ENCODE data around the gene ADCY1. TPM values are rescaled to one million over a fixed set of nuclear protein-coding genes. Genes with fewer than 3 reads are reported as not detected.
"Not testable (repeated sequence)": the region's sequence is repeated elsewhere in the genome, so short reads cannot be mapped to it uniquely, and the experiment has no call there.

Gene ADCY1
- total and polyA plus RNA-seq, 2 donors = 0.27 to 0.38 TPM

GRCh38 chr7:45720989-45721388 lies 146.8 kb downstream of the ADCY1 start:
- no peak overlapping the region for H3K27ac ChIP-seq (ENCODE audit: low read depth in 1 of 2, low read length in 1 of 2)
- no peak for DNase-seq (ENCODE audit: low read depth in 6 of 9, low spot score in 9 of 9)
- H3K27me3 ChIP-seq (ENCODE audit: control insufficient read depth in 2 of 2, insufficient read depth in 1 of 2, low read length in 1 of 2) = no peaks in the 10 kb centered on the region
- H3K36me3 ChIP-seq (ENCODE audit: control insufficient read depth in 2 of 2, insufficient read depth in 2 of 2, low read length in 1 of 2) = peaks cover 15 to 16% of the 10 kb centered on the region in 2 donors
- no peaks in the 10 kb centered on the region for H3K4me1 ChIP-seq (ENCODE audit: control insufficient read depth in 2 of 2, insufficient read depth in 2 of 2, low read length in 2 of 2)
- no peak overlapping the region for H3K4me3 ChIP-seq (ENCODE audit: low read length in 2 of 2)
- WGBS = 98% methylated on average over 3 of the region's 3 CpGs
- no peaks in the 10 kb centered on the region for H3K9me3 ChIP-seq (ENCODE audit: control insufficient read depth in 2 of 2, insufficient read depth in 1 of 2, low read length in 1 of 2)

- Histone ChIP-seq H3K27ac (ENCODE audit: low read depth in 1 of 2, low read length in 1 of 2) (no peak overlapping the region), H3K4me3 (ENCODE audit: low read length in 2 of 2) (no peak overlapping the region), H3K36me3 (ENCODE audit: control insufficient read depth in 2 of 2, insufficient read depth in 2 of 2, low read length in 1 of 2) (peaks cover 22% of the 10 kb centered on the region in 2 donors), H3K4me1 (ENCODE audit: control insufficient read depth in 2 of 2, insufficient read depth in 2 of 2, low read length in 2 of 2) (no peaks in the 10 kb centered on the region), H3K27me3 (ENCODE audit: control insufficient read depth in 2 of 2, insufficient read depth in 1 of 2, low read length in 1 of 2) (no peaks in the 10 kb centered on the region), H3K9me3 (ENCODE audit: control insufficient read depth in 2 of 2, insufficient read depth in 1 of 2, low read length in 1 of 2) (peaks cover 2 to 7% of the 10 kb centered on the region in 2 donors)
- WGBS = 96% methylated on average over 22 of the region's 22 CpGs
- no peak for DNase-seq (ENCODE audit: low read depth in 6 of 9, low spot score in 9 of 9)
Observed at GRCh38 chr7:45721686-45722598, 147.8 kb downstream of the ADCY1 start.

- not testable (repeated sequence) for H3K4me1 ChIP-seq (ENCODE audit: control insufficient read depth in 2 of 2, insufficient read depth in 2 of 2, low read length in 2 of 2); DNase-seq (ENCODE audit: low read depth in 6 of 9, low spot score in 9 of 9); H3K4me3 ChIP-seq (ENCODE audit: low read length in 2 of 2); H3K27ac ChIP-seq (ENCODE audit: low read depth in 1 of 2, low read length in 1 of 2); H3K9me3 ChIP-seq (ENCODE audit: control insufficient read depth in 2 of 2, insufficient read depth in 1 of 2, low read length in 1 of 2); H3K27me3 ChIP-seq (ENCODE audit: control insufficient read depth in 2 of 2, insufficient read depth in 1 of 2, low read length in 1 of 2)
- peaks cover 24 to 30% of the 10 kb centered on the region in 2 donors for H3K36me3 ChIP-seq (ENCODE audit: control insufficient read depth in 2 of 2, insufficient read depth in 2 of 2, low read length in 1 of 2)
- WGBS = 95% methylated on average over 2 of the region's 2 CpGs
Observed at GRCh38 chr7:45725231-45725630, 151.1 kb downstream of the ADCY1 start.

- WGBS = over 99% methylated on average over 29 of the region's 29 CpGs
- H3K27ac ChIP-seq (ENCODE audit: low read depth in 1 of 2, low read length in 1 of 2) = no peak overlapping the region
- H3K4me3 ChIP-seq (ENCODE audit: low read length in 2 of 2) = no peak overlapping the region
- peaks cover 4 to 9% of the 10 kb centered on the region in 2 donors for H3K9me3 ChIP-seq (ENCODE audit: control insufficient read depth in 2 of 2, insufficient read depth in 1 of 2, low read length in 1 of 2)
- H3K27me3 ChIP-seq (ENCODE audit: control insufficient read depth in 2 of 2, insufficient read depth in 1 of 2, low read length in 1 of 2) = no peaks in the 10 kb centered on the region
- DNase-seq (ENCODE audit: low read depth in 6 of 9, low spot score in 9 of 9) = no peak
- no peaks in the 10 kb centered on the region for H3K4me1 ChIP-seq (ENCODE audit: control insufficient read depth in 2 of 2, insufficient read depth in 2 of 2, low read length in 2 of 2)
- peaks cover 24 to 30% of the 10 kb centered on the region in 2 donors for H3K36me3 ChIP-seq (ENCODE audit: control insufficient read depth in 2 of 2, insufficient read depth in 2 of 2, low read length in 1 of 2)
Observed at GRCh38 chr7:45726883-45727282, 152.7 kb downstream of the ADCY1 start.

GRCh38 chr7:45731692-45732443 lies 157.7 kb downstream of the ADCY1 start:
- H3K9me3 ChIP-seq (ENCODE audit: control insufficient read depth in 2 of 2, insufficient read depth in 1 of 2, low read length in 1 of 2); DNase-seq (ENCODE audit: low read depth in 6 of 9, low spot score in 9 of 9); H3K27ac ChIP-seq (ENCODE audit: low read depth in 1 of 2, low read length in 1 of 2); H3K36me3 ChIP-seq (ENCODE audit: control insufficient read depth in 2 of 2, insufficient read depth in 2 of 2, low read length in 1 of 2); H3K27me3 ChIP-seq (ENCODE audit: control insufficient read depth in 2 of 2, insufficient read depth in 1 of 2, low read length in 1 of 2); H3K4me1 ChIP-seq (ENCODE audit: control insufficient read depth in 2 of 2, insufficient read depth in 2 of 2, low read length in 2 of 2); H3K4me3 ChIP-seq (ENCODE audit: low read length in 2 of 2): not testable (repeated sequence)
- WGBS = 97% methylated on average over 5 of the region's 5 CpGs

- H3K4me3 ChIP-seq (ENCODE audit: low read length in 2 of 2); H3K9me3 ChIP-seq (ENCODE audit: control insufficient read depth in 2 of 2, insufficient read depth in 1 of 2, low read length in 1 of 2); DNase-seq (ENCODE audit: low read depth in 6 of 9, low spot score in 9 of 9); H3K36me3 ChIP-seq (ENCODE audit: control insufficient read depth in 2 of 2, insufficient read depth in 2 of 2, low read length in 1 of 2); H3K4me1 ChIP-seq (ENCODE audit: control insufficient read depth in 2 of 2, insufficient read depth in 2 of 2, low read length in 2 of 2); H3K27me3 ChIP-seq (ENCODE audit: control insufficient read depth in 2 of 2, insufficient read depth in 1 of 2, low read length in 1 of 2); H3K27ac ChIP-seq (ENCODE audit: low read depth in 1 of 2, low read length in 1 of 2): not testable (repeated sequence)
- WGBS = 98% methylated on average over 9 of the region's 9 CpGs
Observed at GRCh38 chr7:45738920-45739319, 164.8 kb downstream of the ADCY1 start.

GRCh38 chr7:45740573-45740972 lies 166.4 kb downstream of the ADCY1 start:
- not testable (repeated sequence) for H3K4me1 ChIP-seq (ENCODE audit: control insufficient read depth in 2 of 2, insufficient read depth in 2 of 2, low read length in 2 of 2); H3K4me3 ChIP-seq (ENCODE audit: low read length in 2 of 2); DNase-seq (ENCODE audit: low read depth in 6 of 9, low spot score in 9 of 9); H3K27ac ChIP-seq (ENCODE audit: low read depth in 1 of 2, low read length in 1 of 2); H3K27me3 ChIP-seq (ENCODE audit: control insufficient read depth in 2 of 2, insufficient read depth in 1 of 2, low read length in 1 of 2); H3K36me3 ChIP-seq (ENCODE audit: control insufficient read depth in 2 of 2, insufficient read depth in 2 of 2, low read length in 1 of 2); H3K9me3 ChIP-seq (ENCODE audit: control insufficient read depth in 2 of 2, insufficient read depth in 1 of 2, low read length in 1 of 2)
- 83% methylated on average over 3 of the region's 3 CpGs for WGBS

- not testable (repeated sequence) for H3K9me3 ChIP-seq (ENCODE audit: control insufficient read depth in 2 of 2, insufficient read depth in 1 of 2, low read length in 1 of 2); H3K4me1 ChIP-seq (ENCODE audit: control insufficient read depth in 2 of 2, insufficient read depth in 2 of 2, low read length in 2 of 2); H3K4me3 ChIP-seq (ENCODE audit: low read length in 2 of 2); DNase-seq (ENCODE audit: low read depth in 6 of 9, low spot score in 9 of 9); H3K27ac ChIP-seq (ENCODE audit: low read depth in 1 of 2, low read length in 1 of 2); H3K36me3 ChIP-seq (ENCODE audit: control insufficient read depth in 2 of 2, insufficient read depth in 2 of 2, low read length in 1 of 2); H3K27me3 ChIP-seq (ENCODE audit: control insufficient read depth in 2 of 2, insufficient read depth in 1 of 2, low read length in 1 of 2)
Observed at GRCh38 chr7:45748976-45749375, 174.8 kb downstream of the ADCY1 start.

GRCh38 chr7:45751352-45751751 lies 177.2 kb downstream of the ADCY1 start:
- H3K27me3 ChIP-seq (ENCODE audit: control insufficient read depth in 2 of 2, insufficient read depth in 1 of 2, low read length in 1 of 2); H3K4me3 ChIP-seq (ENCODE audit: low read length in 2 of 2); H3K36me3 ChIP-seq (ENCODE audit: control insufficient read depth in 2 of 2, insufficient read depth in 2 of 2, low read length in 1 of 2); H3K4me1 ChIP-seq (ENCODE audit: control insufficient read depth in 2 of 2, insufficient read depth in 2 of 2, low read length in 2 of 2); H3K27ac ChIP-seq (ENCODE audit: low read depth in 1 of 2, low read length in 1 of 2); H3K9me3 ChIP-seq (ENCODE audit: control insufficient read depth in 2 of 2, insufficient read depth in 1 of 2, low read length in 1 of 2); DNase-seq (ENCODE audit: low read depth in 6 of 9, low spot score in 9 of 9): not testable (repeated sequence)
- 98% methylated on average over 2 of the region's 2 CpGs for WGBS
